Neural progenitor cell (in vitro differentiated cells): Measurements from ENCODE around the gene TBC1D2B. TPM values are rescaled to one million over a fixed set of nuclear protein-coding genes. Genes with fewer than 3 reads are reported as not detected.
"Not testable (repeated sequence)": the region's sequence is repeated elsewhere in the genome, so short reads cannot be mapped to it uniquely, and the experiment has no call there.

Experiments
- DNase-seq: peaks from one replicate; pipeline ENCODE4 v3.0.0-alpha.2; 2016; ENCODE audit warnings: low spot score
- H2AFZ ChIP-seq: fragments of 200-600 bp; sonication (generic); replicated peaks from 2 replicates; pipeline ENCODE4 v1.6.1; 2016; ENCODE audit warnings: antibody characterized with exemption
- H3F3A ChIP-seq: fragments of 200-600 bp; sonication (generic); 2 replicates; pipeline ENCODE4 v1.6.1; 2016; ENCODE audit warnings: antibody characterized with exemption, low read depth
- H3K27ac ChIP-seq: fragments of 200-600 bp; sonication (generic); 2 replicates; pipeline ENCODE4 v1.5.1; 2016; ENCODE audit warnings: mild to moderate bottlenecking
- H3K27me3 ChIP-seq: fragments of 200-600 bp; sonication (generic); 2 replicates; pipeline ENCODE4 v1.6.1; 2016; ENCODE audit warnings: mild to moderate bottlenecking, moderate library complexity
- H3K36me3 ChIP-seq: fragments of 200-600 bp; sonication (generic); 2 replicates; pipeline ENCODE4 v1.5.1; 2016
- H3K4me1 ChIP-seq: fragments of 200-600 bp; sonication (generic); 2 replicates; pipeline ENCODE4 v1.6.1; 2016; ENCODE audit warnings: mixed run types
- H3K4me2 ChIP-seq: fragments of 200-600 bp; sonication (generic); 2 replicates; pipeline ENCODE4 v1.6.1; 2016
- H3K4me3 ChIP-seq: fragments of 200-600 bp; sonication (generic); 2 replicates; pipeline ENCODE4 v1.5.1; 2016
- H3K79me2 ChIP-seq: fragments of 200-600 bp; sonication (generic); 2 replicates; pipeline ENCODE4 v1.6.1; 2016; ENCODE audit warnings: low read depth
- H3K9ac ChIP-seq: fragments of 200-600 bp; sonication (generic); 2 replicates; pipeline ENCODE4 v1.6.1; 2016
- H3K9me3 ChIP-seq: fragments of 200-600 bp; sonication (generic); 2 replicates; pipeline ENCODE4 v1.5.1; 2016; ENCODE audit warnings: low read depth
- H4K20me1 ChIP-seq: fragments of 200-600 bp; sonication (generic); 2 replicates; pipeline ENCODE4 v1.6.1; 2016; ENCODE audit warnings: low read depth
- H3K27ac Mint-ChIP-seq: 3 replicates; pipeline ENCODE4 v1.8.0; 2021; ENCODE audit warnings: mixed read lengths
- H3K27me3 Mint-ChIP-seq: 2 replicates; pipeline ENCODE4 v1.8.0; 2022; ENCODE audit warnings: low read depth, mild to moderate bottlenecking, inconsistent platforms, moderate library complexity, mixed read lengths; ENCODE audit not compliant: insufficient read depth
- H3K36me3 Mint-ChIP-seq: 3 replicates; pipeline ENCODE4 v1.8.0; 2021; ENCODE audit warnings: mixed read lengths
- H3K4me1 Mint-ChIP-seq: 3 replicates; pipeline ENCODE4 v1.8.0; 2021; ENCODE audit warnings: mixed read lengths
- H3K4me3 Mint-ChIP-seq: 3 replicates; pipeline ENCODE4 v1.8.0; 2021; ENCODE audit warnings: mild to moderate bottlenecking, moderate library complexity, mixed read lengths
- H3K9me3 Mint-ChIP-seq: 3 replicates; pipeline ENCODE4 v1.8.0; 2020; ENCODE audit warnings: mixed read lengths
- total RNA-seq: library from RNA; depleted of rRNA; stranded (reverse); fragments of >200 nt; gene quantifications from 2 replicates; pipeline ENCODE4 v1.2.3, GENCODE V29; 2015; ENCODE audit warnings: low replicate concordance
- TF ChIP-seq, protein P1 (sequence below): fragments of 200-600 bp; sonication (generic); IDR thresholded peaks from 2 replicates; pipeline ENCODE4 v1.5.1; 2017; ENCODE audit warnings: antibody characterized with exemption, mild to moderate bottlenecking

Gene TBC1D2B
- total RNA-seq, 1 donor from 2014 or later: 11.7 TPM

DNA sequence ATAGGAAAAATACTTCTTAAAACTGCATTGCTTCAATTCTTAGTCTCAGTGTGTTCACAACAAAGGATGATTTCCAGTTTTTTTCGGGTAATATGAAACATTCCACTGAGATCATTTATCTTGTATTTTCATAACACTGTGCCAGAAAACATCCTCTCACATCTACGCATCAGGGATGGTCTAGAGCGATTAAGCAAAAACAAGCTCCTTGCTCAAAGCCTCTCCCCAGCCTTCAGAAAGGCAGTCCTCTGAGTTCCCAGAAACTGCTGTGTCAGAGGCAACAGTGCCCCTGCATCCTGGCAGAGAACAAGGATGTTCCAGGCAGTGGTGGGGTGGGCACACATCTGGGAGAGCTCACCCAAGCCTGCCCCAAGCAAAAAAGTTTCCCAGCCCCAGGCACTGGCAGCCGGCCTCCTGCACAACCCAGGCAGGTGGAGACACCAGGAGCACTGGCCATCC, 80.8 kb downstream of the TBC1D2B start:
- H3K9me3 Mint-ChIP-seq: not testable (repeated sequence)

DNA sequence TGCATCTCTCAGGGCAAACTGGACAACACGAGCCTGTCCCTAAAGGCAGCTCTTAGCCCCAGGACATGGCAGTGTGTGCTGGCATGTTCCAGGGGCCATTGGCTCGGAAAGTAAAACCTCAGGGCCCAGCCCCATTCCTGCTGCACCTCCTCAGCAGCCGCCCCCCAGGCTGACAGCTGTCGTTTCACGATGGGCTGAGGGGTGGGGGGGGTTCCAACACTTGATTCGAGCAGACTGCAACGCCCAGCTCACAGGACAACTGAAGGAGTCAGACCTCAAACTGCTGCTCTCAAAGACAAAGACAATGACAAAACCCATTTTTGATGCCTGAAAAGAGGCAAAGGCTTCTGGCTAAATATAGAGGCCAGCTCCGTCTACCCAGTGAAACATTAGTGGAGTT, 81.3 kb downstream of the TBC1D2B start:
- not testable (repeated sequence) for H3K27me3 Mint-ChIP-seq, H3K79me2 ChIP-seq, H3K9ac ChIP-seq, H3K4me3 Mint-ChIP-seq, H3K4me1 Mint-ChIP-seq, H3K4me2 ChIP-seq, DNase-seq, H3K9me3 ChIP-seq, H3F3A ChIP-seq, H3K27ac Mint-ChIP-seq, H3K27ac ChIP-seq, H3K9me3 Mint-ChIP-seq, H4K20me1 ChIP-seq, H3K4me1 ChIP-seq, H3K36me3 ChIP-seq, H3K4me3 ChIP-seq, H3K27me3 ChIP-seq, H3K36me3 Mint-ChIP-seq, H2AFZ ChIP-seq

More for the DNA sequence above, 80.8 kb downstream of the TBC1D2B start:
- H4K20me1 ChIP-seq, H3K4me1 ChIP-seq, DNase-seq, H3K79me2 ChIP-seq, H3K27me3 ChIP-seq, H3K4me3 Mint-ChIP-seq, H2AFZ ChIP-seq, H3K27ac Mint-ChIP-seq, H3K4me2 ChIP-seq, H3K9ac ChIP-seq, H3K36me3 Mint-ChIP-seq, H3K27ac ChIP-seq, H3K4me3 ChIP-seq, H3K27me3 Mint-ChIP-seq, H3F3A ChIP-seq, H3K36me3 ChIP-seq, H3K9me3 ChIP-seq, H3K4me1 Mint-ChIP-seq: not testable (repeated sequence)

DNA sequence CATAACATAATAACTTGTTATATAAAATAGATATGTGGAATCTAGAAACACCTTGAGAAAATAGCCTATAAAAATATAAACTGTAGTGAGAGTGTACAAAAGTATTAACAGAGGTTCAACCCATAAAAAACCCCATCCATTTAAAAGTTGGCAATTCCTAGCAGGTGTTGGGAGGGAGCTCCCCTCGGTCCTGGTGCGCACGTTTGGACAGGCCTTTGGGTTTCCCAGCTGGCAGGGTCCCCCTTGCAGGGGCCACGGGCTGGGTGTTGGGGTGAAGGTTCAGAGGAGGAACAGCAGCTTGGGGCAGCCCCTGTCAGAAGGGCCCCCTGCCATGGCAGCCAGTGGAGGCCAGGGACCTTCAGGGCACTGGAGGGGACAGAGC, 82.0 kb downstream of the TBC1D2B start:
- H3K4me2 ChIP-seq, H3K4me1 ChIP-seq, H3F3A ChIP-seq, H4K20me1 ChIP-seq, H3K9me3 Mint-ChIP-seq, H2AFZ ChIP-seq, H3K27ac ChIP-seq, H3K36me3 ChIP-seq, DNase-seq, H3K27ac Mint-ChIP-seq, H3K36me3 Mint-ChIP-seq, H3K27me3 Mint-ChIP-seq, H3K79me2 ChIP-seq, H3K4me3 ChIP-seq, H3K4me3 Mint-ChIP-seq, H3K9me3 ChIP-seq, H3K27me3 ChIP-seq, H3K9ac ChIP-seq: not testable (repeated sequence)
- H3K4me1 Mint-ChIP-seq: peaks cover 14% of the 10 kb centered on the region

DNA sequence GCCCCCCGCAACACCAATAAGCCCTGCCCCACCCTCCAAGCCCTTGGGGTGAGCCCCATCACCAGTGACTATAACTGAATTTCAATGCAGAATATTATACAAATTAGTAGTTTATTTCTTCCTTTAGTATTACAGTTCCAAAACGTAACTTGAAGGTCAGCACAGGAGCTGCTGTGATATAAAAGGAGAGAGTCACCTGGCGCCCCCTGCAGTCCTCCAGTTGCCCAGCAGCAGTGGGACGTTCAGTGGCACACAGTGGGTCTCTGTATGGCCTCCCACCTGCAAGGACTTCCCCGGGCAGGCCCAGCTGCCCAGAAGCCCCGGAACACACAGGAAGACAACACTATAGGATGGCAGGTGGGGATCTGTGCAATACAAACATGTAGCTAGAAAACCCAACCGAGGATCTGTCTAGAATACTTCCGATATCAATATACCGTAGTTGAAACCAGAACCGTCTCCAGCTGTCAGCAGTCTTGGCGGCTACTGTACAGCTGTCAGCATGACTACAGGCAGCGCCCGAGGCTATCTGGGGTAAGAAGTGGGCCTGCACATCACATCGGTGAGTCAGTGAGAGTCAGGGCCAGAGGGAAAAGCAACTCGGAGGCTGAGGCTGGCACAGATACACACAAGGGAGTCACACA, 82.5 kb downstream of the TBC1D2B start:
- H3K36me3 ChIP-seq, H3K79me2 ChIP-seq, H3K4me1 ChIP-seq, H3K9ac ChIP-seq, H3K9me3 ChIP-seq, H3K27ac Mint-ChIP-seq, H3K4me3 Mint-ChIP-seq, H3K27me3 Mint-ChIP-seq, H3F3A ChIP-seq, H3K36me3 Mint-ChIP-seq, H3K4me3 ChIP-seq, H3K27me3 ChIP-seq, H4K20me1 ChIP-seq, H2AFZ ChIP-seq, H3K4me2 ChIP-seq, H3K27ac ChIP-seq, H3K9me3 Mint-ChIP-seq: not testable (repeated sequence)
- TF ChIP-seq, protein P1, sequence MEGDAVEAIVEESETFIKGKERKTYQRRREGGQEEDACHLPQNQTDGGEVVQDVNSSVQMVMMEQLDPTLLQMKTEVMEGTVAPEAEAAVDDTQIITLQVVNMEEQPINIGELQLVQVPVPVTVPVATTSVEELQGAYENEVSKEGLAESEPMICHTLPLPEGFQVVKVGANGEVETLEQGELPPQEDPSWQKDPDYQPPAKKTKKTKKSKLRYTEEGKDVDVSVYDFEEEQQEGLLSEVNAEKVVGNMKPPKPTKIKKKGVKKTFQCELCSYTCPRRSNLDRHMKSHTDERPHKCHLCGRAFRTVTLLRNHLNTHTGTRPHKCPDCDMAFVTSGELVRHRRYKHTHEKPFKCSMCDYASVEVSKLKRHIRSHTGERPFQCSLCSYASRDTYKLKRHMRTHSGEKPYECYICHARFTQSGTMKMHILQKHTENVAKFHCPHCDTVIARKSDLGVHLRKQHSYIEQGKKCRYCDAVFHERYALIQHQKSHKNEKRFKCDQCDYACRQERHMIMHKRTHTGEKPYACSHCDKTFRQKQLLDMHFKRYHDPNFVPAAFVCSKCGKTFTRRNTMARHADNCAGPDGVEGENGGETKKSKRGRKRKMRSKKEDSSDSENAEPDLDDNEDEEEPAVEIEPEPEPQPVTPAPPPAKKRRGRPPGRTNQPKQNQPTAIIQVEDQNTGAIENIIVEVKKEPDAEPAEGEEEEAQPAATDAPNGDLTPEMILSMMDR: peak; percentile 56
- peak; percentile 35 for DNase-seq
- peaks cover 14% of the 10 kb centered on the region for H3K4me1 Mint-ChIP-seq

DNA sequence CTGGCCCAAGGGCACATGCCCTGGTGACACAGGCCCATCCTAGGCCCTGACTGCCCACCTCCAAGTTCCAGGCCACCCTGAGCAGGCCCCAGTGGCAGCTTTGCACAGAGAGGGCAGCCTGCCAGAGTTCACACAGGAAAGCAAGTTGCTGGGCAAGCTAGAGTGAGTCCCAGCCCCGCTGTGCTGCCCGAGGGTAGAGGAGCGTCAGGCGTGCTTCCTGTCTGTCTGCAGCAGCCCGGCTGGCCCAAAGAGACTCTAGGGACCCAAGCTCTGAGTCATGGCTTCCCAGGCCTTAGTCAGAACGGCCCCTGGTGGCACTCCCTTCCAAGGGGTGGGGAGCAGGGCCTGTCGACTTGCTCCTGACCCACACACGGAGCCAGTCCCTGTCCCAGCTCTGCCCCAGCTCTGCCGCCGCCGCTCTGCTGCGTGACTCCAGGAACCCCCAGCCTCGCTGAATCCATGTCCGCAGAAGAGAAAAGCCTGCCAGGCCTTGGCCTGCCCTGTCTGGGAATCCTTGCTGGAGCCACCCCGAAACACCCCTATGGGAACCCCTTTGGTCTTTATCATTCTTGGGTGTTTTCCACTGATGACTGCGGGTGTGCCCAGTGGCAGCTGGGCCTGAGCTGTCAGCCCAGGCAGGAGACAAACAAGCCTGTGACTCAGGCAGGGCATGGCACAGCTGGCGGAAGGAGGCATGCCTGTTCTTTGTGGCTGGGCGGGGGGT, 83.4 kb downstream of the TBC1D2B start:
- not testable (repeated sequence) for H3K36me3 Mint-ChIP-seq, H3K4me3 Mint-ChIP-seq, H3K4me3 ChIP-seq, H3K79me2 ChIP-seq, H3K27ac Mint-ChIP-seq, H3K9me3 Mint-ChIP-seq, H3K9me3 ChIP-seq, H3K4me1 ChIP-seq, H3K27me3 Mint-ChIP-seq, H3K27me3 ChIP-seq, H3K9ac ChIP-seq, H3K4me2 ChIP-seq, H3K36me3 ChIP-seq, H3F3A ChIP-seq, H3K27ac ChIP-seq, DNase-seq, H4K20me1 ChIP-seq, H2AFZ ChIP-seq
- H3K4me1 Mint-ChIP-seq: peaks cover 16% of the 10 kb centered on the region
